ENCODE results near the gene PPARG.

The PPARG gene

DNA sequence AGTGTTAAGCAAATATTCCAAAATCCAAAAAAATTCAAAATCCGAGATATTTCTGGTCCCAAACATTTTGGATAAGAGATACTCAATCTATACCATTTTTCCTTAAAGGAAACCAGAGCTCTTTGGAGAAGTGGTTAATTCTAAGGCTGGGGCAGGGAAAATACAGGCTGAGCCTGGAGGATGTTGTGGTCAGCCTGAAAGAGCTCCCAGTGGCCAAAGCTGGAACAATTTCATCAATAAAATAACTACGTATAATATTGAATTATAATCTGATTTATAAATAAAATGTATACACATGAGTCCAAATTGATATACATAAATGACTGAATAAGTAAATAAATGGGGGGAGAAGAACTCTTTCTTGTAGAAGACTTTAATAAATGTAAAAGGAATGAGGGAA is 24.6 kb downstream of the PPARG start:
- DNase-seq: no peak

DNA sequence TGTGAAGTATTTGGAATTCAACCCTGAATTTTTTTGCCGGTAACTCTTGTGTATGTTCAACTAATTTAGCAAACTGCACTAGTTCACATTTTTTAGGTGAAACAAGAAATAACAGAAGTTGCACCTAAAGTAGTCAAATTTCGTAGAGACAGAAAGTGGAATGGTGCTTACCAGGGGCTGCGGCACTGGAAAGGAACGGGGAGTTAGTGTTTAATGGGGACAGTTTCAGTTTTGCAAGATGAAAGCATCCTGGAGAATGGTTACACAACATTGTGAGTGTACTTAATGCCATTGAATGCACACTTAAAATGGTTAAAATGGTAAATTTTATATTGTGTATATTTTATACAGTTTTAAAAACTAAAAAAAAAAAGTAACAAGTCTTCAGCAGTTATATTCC is 27.4 kb downstream of the PPARG start:
- no peak for DNase-seq

DNA sequence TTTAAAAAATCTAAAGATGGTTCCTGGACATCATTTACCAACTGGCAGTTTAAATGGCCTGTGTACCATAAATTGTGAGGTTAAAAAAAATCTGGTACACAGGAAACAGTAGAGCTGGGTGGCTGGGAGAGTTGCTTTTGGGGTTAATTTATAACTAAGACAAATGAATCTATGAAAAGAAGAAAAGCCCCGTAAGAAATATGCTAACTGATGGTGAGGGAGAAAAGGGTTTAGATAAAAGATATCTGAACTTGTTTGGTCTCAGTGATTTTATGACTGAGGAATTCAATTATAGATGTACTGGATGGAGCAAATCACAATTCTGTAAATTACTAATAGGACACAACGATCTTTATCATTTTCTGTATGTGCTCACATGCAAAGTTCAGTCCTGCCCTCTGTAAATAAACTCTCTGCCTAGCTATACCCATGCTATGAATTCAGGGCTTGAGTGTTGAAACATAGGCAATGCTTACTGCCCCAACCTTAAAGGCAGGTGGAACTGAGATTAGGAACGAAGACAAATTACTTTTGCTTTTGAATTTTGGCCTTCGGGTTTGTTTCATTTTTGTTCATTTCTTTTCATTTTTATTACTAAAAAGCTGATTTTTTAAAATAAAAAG is 28.0 kb downstream of the PPARG start:
- DNase-seq: no peak

DNA sequence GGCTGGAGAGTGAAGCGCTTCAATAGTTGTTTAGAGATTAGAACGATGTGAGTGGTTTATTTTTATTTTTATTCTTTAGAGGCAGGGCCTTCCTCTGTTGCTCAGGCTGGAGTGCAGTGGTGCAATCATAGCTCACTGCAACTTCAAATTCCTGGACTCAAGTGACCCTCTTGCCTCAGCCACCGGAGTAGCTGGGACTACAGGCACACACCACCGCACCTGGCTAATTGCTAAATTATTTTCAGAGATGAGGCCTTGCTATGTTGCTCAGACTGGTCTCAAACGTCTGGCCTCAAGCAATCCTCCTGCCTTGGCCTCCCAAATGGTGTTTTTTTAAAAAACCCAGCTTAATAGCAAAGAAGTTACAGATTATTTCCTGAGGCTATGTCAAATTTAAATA is 29.0 kb downstream of the PPARG start:
- DNase-seq: no peak

DNA sequence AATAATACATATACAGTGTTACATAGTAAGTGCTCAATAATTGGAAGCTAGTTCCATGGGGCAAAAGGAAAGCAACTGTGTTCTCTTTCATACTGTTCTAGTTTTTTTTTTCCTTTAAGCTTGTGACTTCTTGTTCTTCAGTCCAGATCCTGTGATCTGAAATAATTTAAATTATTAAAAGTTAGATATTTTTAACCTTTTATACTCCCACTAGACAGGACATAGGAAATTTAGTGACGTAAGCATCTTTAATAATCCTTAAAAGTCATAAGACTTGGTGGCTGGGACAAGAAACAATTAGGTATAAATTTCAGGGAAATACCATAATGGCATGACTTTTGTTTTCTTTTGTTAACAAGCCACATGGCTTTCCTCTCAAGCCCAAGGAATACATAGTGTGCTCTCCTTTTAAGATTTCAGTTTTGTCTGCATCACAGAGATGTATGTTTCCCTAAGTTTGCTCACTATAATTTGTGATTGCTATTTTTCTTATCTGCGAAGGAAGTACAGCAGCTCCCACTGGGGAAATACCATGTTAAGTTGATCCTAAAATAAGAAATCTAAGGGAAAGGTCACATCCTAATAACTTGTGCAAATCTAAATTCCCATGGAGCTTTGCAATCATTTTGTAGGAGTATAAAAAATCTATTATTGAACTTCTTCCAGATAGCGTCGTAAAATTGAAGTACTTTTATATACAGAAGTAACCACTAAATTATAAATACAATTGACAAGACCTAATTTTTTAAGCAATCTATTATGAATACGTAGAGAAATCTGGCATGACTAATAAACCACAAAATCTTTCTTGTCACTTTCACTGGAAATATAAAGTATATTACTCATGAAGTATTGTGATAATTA is 30.1 kb downstream of the PPARG start:
- DNase-seq: no peak

DNA sequence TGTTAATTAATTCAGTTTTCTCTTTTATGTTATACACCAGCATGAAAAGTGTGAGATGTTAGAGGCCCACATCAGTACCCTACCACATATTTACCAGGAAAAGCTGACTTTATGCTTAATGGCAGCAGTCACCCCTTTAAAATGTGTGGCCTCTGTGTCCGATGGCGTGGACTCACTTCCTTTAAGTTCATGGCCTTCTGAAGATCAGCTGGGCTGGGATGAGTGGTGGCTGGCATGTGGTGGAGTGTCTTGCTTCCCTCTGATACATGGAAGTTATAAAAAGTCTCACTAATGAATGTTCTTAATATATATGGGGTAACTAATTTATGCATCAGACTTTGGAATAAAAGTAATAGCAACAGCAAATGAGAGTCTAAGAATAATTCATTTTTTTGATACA is 32.1 kb downstream of the PPARG start:
- DNase-seq: no peak

DNA sequence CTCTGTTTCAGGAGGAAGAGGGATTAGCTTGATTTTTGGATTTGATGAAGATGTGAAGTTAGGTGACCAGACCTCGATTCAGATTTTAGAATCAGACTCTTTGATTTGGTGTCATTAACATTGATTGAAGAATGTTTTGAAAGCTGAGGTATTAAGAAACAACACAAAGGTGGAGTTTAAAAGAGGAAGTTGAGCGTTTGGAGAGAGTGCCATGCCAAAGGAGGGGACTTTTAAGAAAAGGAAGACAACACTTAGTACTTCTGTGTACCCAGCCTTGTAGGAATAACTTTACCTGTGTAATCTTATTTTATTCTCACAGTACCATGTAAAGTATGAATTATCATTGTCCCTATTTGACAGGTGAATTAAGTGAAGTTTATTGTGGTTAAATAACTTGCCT is 34.4 kb downstream of the PPARG start:
- no peak for DNase-seq

DNA sequence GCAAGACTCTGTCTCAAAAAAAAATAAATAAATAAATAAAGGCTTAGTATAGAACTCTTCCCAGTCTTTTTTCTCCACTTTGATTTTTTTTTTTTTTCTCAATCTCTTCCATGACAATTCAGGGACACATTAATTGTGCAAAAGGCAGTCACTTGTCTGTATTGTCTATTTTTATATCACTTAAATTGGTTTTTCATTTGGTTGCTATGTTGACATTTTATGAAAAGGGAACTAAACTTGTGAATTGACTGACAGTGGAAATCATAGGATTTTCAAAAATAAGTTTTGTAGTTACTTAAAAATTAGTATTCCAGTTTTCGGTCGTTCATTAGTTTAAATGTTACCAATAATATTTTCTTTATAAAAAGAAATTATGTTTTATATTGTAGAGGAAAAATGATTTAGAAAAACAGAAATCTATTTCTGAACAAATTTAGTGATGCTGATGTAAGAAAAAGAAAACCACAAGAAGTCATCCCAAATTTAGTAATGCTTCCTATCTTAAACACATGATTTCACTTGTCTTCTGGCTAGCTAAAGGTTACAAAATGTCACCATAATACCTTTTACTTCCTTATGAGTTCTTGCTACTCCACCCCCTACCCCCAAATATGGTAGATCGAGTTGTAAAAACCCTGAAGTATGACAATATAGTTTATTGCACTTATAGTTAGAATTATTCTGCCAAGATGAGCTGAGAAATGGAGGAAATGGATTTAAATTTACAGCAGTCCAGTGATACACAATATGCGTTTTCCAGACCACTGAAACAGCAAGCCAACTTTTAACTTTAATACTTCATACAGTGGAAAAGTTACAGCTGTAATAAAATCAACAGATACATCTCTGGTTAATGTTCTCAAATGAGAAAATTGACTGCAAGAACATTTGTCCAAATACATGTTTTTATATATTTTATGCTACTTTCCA is 37.0 kb downstream of the PPARG start:
- DNase-seq: no peak

DNA sequence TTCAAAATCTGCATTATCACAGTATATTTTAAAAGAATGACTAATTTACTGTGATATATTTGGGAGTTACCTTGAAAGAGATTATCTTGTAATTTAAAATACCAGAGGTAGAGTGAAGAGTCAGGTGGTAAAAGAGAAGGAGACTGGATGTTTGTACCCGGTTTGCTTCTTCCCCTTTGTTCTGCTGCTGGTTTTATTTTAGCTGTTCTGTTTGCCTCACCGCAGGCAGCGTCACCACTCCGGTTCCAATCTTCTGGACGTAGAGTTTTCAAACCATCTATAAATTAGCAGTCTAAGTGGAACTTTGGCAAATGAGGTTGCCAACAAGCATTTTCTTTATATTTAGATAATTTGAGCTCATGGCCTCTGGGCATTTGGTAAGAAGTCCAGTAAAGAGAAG is 38.2 kb downstream of the PPARG start:
- no peak for DNase-seq

DNA sequence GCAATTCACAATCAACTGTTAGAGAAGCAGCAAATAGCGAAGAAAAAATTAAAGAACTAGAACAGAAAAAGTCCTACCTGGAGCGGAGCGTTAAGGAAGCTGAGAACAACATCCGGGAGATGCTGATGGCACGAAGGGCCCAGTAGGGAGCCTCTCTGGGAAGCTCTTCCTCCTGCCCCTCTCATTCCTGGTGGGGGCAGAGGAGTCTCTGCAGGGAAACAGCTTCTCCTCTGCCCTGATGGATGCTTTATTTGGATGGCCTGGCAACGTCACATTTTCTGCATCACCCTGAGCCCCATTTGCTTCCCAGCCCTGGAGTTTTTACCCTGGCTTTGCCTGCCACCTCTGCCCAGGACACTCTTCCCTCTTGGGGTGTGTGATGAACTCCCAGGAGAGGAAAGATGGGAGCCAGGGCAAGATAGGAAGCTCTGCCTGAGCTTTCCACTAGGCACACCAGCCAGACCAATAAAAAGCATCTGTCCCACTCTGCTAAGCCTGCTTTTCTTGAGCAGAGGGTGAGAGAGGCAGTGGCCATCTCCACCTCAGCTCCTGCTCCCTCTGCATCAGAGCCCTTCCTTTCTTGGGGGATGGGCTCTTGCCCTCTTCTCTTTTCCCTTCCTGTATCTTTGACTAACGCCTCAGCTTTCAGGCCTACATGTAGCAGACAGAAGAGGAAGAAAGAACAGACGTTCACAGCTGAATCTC is 39.4 kb downstream of the PPARG start:
- DNase-seq: peak in 1 of 14 donors; percentile 2

DNA sequence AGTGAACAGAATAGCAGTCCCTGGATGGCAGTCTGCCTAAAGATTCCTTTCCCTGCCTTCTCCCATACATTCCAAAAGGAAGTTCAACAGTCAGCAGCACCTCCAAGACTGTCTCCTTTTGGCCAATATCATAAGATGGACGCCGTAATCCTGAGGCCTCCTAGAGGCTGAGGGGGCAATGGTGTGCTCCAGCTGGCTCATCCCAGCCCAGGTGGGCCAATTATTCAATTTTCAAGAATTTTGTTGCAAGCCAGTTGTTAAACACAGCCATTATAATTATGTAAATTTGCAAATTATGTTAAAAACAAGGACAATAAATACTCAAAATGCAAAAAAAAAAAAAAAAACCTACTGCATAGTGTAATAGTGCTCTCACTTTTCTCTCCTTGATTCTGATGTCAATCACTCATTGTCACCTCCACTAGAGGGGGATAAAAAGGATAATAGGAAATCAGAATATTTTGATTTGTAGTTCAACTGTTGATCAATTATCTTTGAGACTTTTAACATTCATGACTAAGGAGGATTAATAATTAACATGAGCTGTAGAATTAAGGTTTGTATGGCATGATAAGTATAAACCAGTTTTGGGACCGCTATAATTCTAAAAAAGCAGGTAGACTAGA is 40.1 kb downstream of the PPARG start:
- no peak for DNase-seq

DNA sequence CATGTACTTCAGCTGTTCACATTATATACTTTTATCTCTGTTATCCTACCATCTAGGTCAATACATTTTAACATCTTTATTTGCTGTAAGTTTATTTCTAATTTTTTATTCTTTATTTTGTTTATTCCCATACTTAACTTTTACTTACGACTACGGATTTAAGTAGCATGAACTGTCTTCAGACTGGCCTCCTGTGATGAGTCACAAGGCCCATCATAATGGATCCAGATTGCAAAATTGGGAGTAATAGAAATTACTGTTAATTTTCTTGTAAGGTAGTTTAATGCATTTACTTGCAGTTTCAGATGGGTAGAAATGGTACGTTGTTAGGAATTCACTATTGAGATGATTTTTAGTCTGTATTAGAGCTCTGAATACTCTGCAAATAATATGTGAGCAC is 45.9 kb downstream of the PPARG start:
- no peak for DNase-seq

DNA sequence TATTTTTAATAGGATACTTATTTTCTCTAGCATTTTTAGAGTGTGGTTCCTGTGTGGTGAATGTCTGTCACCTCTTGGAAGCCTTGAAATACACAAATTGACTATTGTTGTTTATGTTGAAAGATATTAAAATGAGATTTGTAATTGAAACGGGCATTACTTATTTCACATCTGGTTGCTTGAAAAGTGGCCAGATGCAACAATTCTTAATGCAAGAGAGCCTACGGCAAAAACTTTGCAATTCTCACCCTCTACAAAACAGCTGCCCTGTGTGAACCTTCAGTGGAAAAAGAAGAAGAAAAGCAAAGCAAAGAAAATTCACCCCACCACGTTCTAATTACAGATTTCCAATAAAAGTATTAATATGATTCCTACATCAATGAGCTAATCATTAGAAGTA is 46.6 kb downstream of the PPARG start:
- DNase-seq: no peak

DNA sequence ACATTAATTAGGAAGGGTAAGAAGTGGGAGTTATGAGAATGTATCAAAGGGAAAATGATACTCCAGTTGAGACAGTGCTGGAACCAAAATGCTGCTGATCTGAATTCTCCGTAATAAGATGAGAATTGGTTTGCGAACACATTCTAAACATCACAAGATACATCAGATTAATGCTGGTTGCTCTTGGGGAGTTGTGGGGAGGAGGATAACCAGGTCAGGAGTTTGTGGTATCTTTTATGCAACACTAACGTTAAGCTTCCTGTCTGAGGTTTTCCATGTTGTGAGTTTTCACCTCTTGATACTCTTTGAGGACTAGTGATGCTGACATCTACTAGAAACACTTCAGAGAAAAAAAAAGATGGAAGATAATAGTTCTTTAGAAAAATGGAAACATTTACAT is 47.2 kb downstream of the PPARG start:
- no peak for DNase-seq

DNA sequence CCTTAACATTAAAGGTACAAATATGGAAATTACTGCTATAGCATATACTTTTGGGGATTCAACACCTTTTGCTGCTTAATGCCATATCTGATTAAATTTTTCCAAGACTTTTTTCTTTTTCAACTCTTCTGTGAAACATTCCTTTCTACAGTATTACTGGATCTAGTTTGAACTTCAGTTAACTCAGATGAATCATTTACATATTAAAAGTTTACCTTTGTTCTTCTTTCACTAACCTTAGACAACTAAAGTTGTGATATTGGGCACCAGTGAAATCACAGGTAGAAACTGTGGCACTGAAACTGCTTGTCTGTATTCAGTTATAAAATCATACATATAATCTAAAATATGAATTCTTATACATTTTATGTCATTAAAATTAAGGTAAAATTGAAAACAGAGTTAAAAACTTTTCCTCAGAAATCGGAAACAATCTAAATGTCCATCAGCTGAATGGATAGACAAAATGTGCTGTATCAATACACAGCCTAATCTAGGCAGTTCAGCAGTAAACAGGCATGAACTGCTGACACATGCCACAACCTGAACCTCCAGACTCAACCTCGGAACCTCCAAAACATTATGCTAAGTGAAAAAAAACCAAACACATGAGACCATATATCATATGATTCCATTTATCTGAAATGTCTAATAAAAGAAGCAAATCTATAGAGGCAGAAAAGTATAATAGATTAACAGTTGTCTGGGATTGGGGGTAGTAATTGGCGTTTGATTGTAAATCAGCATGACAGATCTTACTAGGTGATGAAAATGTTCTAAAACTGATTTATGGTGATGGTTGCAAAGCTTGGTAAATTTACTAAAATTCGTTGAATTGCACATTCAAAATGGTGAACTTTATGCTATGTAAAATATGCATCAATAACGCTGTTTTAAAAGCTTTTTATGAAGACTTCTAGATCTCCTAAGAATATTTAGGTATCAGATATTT is 50.0 kb downstream of the PPARG start:
- DNase-seq: no peak

DNA sequence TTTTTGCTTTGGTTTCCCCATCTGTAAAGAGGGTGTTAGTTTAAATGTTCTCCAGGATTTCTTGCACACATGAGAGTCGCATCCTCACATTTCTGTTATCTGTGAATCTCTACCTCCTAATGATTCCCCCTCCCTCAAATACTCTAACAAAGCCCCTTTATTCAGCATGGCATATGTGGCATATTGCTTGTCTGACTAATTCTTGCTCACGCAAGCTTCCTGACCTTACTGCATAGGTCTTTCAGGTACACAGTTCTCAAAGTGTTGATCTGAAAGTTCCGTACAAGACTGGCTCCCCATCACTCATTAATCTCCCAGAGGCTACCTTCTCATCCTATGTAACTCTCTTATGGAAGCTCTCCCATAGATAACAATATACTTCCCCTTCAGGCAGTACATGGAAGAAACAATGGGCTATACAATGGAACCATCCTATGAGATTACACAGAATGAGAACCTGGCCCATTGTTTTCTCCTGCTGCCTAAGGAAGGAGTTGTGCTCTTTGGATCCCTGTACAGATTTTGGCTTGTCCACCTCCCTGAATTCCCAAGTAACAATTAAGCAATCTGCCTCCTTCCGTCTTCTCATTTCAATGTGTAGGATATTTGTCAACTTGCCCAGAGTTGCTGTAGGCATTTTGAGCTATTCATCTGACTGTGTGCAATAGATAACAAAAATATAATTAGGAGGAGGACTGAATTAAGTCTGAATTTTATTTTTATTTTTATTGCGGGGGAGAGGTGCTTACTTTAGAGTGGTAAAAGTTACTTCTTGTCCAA is 51.0 kb downstream of the PPARG start:
- no peak for DNase-seq

DNA sequence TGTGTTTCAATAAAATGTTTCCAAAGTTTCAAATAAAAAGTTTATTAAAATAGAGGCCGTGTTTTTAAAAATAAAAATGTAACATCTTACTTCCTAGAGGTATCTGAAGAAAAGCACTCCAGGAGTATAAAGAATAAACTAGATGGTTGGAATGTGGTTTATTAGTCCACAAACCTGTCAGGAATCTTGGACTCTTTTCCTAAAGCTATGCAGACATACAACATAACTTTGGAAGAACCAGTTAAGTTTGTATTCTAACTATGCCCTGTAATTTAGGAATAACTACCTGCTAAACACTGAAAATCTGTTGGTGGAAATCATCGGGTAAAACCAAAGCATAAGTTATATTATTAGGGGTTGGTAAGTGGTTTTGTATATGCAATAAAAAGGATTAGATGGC is 51.6 kb downstream of the PPARG start:
- DNase-seq: no peak

DNA sequence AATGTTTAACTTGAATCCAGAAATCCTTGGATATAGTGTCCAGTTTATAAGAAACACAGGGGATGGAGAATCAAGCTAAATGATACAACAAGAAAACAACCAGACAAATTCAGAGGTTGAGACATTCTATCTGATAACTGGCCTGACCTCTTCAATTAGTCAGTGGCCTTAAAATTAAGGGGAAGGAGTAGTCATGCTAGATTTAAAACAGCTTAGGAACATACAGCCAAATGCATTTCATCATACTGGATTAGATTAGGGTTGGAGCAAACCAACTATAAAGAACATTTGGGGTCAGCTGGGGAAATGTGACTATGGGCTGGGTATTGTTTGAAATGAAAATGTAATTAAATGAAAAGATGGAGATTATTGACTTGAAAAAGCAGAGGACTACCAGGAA is 53.3 kb downstream of the PPARG start:
- DNase-seq: no peak

DNA sequence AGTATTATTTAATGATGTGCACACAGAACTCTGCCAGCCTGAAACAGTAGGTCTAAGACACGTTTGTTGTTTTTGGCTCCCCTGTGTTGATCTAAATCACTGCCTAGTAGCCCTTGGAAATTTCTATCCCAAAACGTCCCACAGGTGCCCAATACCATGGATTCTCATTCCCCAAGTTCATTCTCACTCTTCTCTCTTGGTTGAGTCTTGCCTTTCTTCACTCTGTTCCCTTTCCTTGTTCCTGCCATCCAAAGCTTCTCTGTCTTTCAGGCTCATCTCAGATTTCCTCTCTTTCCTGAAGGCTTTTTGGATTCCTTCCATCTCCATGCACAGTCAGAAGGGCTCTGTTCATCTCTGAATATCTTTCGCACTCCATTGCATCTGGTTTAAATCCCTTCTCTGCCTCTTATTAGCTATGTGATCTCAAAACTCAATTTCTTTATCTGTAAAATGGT is 54.2 kb downstream of the PPARG start:
- DNase-seq: no peak

DNA sequence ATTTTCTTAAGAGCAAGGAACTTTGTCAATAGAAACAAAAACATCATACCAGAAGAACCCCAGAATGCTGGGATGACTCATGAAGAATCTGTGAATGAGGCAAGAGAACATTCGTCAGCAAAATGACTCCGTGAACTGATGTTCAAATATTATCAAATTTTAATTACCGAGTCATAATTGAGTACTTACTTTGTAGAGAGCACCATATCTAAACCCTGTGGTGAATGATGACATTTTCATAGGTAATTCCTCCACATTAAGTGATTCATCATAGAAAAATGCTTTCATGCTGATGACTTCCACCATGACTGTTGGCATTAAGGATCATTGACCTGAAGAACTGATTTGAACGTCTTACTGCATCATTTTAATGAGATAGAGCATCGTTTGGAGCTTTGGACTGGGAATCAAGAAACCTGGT is 56.3 kb downstream of the PPARG start:
- DNase-seq: no peak
